ENCODE measurements around the gene POC1A. TPM values are rescaled to one million over a fixed set of nuclear protein-coding genes. Genes with fewer than 3 reads are reported as not detected.

Gene POC1A
- total and polyA plus RNA-seq, 2 of the 8 experiments (the other 6 are each of a cell fraction or from before 2014, with no cell fraction given): 35.7 to 39.2 TPM

DNA sequence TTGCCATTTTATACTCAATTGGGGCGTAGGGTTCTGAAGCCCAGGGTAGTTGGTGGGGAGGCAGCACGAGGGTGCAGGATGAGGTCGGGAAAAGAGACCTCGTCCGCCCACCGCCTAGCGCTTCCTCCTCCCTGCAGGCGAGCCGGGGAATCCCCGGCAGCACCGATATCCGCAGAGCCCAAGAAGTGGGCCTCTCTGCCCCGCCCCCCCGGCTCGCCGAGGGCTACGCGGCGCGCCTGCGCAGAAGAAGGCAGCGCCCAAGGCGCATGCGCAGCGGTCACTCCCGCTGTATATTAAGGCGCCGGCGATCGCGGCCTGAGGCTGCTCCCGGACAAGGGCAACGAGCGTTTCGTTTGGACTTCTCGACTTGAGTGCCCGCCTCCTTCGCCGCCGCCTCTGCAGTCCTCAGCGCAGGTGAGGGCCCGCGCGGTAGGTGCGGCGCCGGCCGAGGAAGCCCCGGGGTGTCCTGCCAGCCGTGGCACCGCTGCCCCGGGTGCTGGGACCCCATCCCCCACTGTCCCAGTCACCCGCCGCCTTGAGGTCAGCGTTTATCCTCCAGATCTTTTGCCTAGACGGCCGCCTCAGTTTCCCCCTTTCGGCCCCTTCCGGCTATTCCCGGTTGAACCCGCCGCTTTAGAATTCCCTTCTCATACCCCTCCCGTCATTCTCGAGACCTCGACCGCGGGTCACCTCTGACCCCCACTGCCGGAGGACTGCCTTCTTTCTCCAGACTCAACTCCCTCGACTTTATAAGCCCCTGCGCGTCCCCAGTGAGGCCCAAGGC lies 43.8 kb upstream of the POC1A start, which contains the start of gene ALAS1 (continued):
- TF ChIP-seq, protein P1, sequence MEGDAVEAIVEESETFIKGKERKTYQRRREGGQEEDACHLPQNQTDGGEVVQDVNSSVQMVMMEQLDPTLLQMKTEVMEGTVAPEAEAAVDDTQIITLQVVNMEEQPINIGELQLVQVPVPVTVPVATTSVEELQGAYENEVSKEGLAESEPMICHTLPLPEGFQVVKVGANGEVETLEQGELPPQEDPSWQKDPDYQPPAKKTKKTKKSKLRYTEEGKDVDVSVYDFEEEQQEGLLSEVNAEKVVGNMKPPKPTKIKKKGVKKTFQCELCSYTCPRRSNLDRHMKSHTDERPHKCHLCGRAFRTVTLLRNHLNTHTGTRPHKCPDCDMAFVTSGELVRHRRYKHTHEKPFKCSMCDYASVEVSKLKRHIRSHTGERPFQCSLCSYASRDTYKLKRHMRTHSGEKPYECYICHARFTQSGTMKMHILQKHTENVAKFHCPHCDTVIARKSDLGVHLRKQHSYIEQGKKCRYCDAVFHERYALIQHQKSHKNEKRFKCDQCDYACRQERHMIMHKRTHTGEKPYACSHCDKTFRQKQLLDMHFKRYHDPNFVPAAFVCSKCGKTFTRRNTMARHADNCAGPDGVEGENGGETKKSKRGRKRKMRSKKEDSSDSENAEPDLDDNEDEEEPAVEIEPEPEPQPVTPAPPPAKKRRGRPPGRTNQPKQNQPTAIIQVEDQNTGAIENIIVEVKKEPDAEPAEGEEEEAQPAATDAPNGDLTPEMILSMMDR (IDR thresholded peaks at IDR 0.05; ENCODE audit: control extremely low read depth in 1 of 3, insufficient read depth in 1 of 3, low read depth in 1 of 3, low read length in 3 of 3): peak in 2 of 3 experiments; percentile 6 to 14; a peak in 2 of 4 replicates
- TF ChIP-seq ASH2L (IDR thresholded peaks at IDR 0.05; ENCODE audit: low read length) (peak; percentile 86), SIN3A (conservative IDR thresholded peaks at IDR 0.05 in 1 of 2, IDR thresholded peaks at IDR 0.05 in 1 of 2; ENCODE audit: low read depth in 1 of 2, low read length in 2 of 2) (peak; percentile 15 to 49; a peak in 1 of 4 replicates), JUND (IDR thresholded peaks at IDR 0.05; ENCODE audit: low read length) (no peak), SP4 (IDR thresholded peaks at IDR 0.05; ENCODE audit: low read length) (peak; percentile 88), RNF2 (IDR thresholded peaks at IDR 0.05; ENCODE audit: borderline replicate concordance, low read depth, low read length, missing control alignments, poor library complexity, severe bottlenecking) (no peak), POLR2A (IDR thresholded peaks at IDR 0.05; ENCODE audit: control extremely low read depth in 1 of 2, low read depth in 2 of 2, low read length in 2 of 2) (peak in 1 of 2 experiments; percentile 85; a peak in 2 of 3 replicates), EGR1 (IDR thresholded peaks at IDR 0.05; ENCODE audit: borderline replicate concordance, low read depth, low read length) (no peak), TCF12 (IDR thresholded peaks at IDR 0.05; ENCODE audit: low read depth, low read length) (no peak), TAF7 (optimal IDR thresholded peaks at IDR 0.05; ENCODE audit: borderline replicate concordance, low read depth, low read length) (no peak), TBP (IDR thresholded peaks at IDR 0.05; ENCODE audit: low read depth, low read length) (peak; percentile 91), JUN (IDR thresholded peaks at IDR 0.05; ENCODE audit: low read depth, low read length) (0 out of 2 replicates have a peak, but pooled peaks have one; percentile 23), BACH1 (IDR thresholded peaks at IDR 0.05; ENCODE audit: low read length) (no peak), CREB1 (IDR thresholded peaks at IDR 0.05) (0 out of 2 replicates have a peak, but pooled peaks have one; percentile 30)
- TF ChIP-seq, protein P2, sequence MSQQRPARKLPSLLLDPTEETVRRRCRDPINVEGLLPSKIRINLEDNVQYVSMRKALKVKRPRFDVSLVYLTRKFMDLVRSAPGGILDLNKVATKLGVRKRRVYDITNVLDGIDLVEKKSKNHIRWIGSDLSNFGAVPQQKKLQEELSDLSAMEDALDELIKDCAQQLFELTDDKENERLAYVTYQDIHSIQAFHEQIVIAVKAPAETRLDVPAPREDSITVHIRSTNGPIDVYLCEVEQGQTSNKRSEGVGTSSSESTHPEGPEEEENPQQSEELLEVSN (IDR thresholded peaks at IDR 0.05): peak; percentile 79
- TF ChIP-seq, protein P3, sequence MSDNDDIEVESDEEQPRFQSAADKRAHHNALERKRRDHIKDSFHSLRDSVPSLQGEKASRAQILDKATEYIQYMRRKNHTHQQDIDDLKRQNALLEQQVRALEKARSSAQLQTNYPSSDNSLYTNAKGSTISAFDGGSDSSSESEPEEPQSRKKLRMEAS (IDR thresholded peaks at IDR 0.05): peak; percentile 75

Data from H1 (cell line).